IPS-NIHi11 (cell line): ENCODE results near the gene OR2A7.
"Not testable (repeated sequence)": the region's sequence is repeated elsewhere in the genome, so short reads cannot be mapped to it uniquely, and the experiment has no call there.

Source experiments
- DNase-seq: peaks from one replicate; pipeline ENCODE4 v3.0.0; 2012; ENCODE audit warnings: mixed read lengths, low spot score

OR2A7 gene

GRCh38 chr7:144252307-144252706 lies 12.3 kb downstream of the OR2A7 start:
- not testable (repeated sequence) for DNase-seq

DNA sequence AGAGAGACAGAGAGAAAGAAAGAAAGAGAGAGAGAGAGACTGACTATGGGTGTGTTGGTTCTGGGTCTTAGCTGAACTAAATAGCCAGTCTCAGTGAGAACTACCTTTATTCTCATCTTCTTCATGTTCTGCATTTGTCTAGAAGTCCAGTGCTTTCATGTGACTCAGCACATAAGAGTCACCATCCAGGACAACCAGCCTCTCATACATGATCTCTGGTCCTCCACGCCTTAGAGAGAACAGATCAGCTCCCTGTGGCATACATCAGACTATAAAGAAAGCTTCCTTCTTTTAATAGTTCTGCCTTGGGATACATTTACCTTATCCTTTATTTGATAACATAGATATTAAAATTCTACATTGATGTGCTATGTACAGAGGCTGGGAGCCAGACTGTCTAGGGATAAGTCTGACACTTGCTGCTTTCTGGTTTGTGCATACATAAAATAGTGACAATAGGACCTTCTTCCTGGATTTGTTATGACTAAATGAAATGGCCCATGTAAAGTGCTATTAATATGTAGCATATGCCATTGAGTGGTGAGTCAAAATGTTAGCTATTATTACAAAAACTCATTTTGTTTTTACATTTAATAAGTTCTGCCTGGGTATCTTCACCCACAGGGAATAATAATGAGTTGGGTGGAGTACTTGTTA lies 16.8 kb downstream of the OR2A7 start:
- not testable (repeated sequence) for DNase-seq

GRCh38 chr7:144246967-144247366 lies 17.6 kb downstream of the OR2A7 start:
- not testable (repeated sequence) for DNase-seq

- DNase-seq = not testable (repeated sequence)
Measured at GRCh38 chr7:144245372-144245771, 19.2 kb downstream of the OR2A7 start.

DNA sequence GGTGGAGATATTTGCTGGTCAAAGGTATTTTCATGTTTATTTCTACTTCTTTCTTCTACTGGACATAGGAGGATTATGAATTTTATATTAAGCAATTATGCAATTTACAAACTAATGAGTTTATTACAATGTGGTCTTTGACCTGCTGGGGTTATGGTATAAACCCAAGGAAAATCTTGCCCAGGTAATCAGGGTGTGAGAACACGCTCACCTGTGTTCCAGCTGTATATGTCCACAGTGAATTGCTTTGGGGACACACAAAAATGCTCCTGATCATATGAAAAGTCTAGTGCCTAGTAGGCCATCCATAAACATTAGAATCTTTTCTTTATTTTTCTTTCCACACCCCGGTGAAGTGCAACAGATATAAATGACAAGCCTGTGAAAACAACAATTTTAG lies 25.2 kb downstream of the OR2A7 start, which contains the start of gene OR2A42:
Gene OR2A42, minus strand, starts transcription at position 241 of the 400 bp plus-strand sequence. CDS start 6,762 bp downstream, outside the sequence.
- DNase-seq = not testable (repeated sequence)

GRCh38 chr7:144238530-144239082 lies 26.0 kb downstream of the OR2A7 start:
- DNase-seq = not testable (repeated sequence)

DNA sequence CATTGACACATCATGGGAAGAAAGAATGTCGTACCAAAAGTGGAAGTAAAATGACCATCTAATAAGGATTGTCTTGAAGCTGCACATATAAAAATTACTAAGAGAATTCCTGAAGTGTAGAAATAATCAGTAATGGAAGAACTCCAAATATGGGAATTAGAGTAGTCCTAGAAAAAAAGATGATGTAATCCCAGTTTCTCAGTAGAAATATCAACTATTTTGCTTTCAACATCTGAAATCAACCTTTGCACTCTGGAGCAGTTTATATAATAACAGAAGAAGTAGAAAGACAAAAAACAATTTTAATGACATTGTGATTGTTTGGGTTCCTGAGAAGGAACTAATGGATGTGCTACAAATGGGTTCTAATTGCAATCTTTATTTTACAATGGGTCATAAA lies 31.6 kb downstream of the OR2A7 start:
- not testable (repeated sequence) for DNase-seq

DNA sequence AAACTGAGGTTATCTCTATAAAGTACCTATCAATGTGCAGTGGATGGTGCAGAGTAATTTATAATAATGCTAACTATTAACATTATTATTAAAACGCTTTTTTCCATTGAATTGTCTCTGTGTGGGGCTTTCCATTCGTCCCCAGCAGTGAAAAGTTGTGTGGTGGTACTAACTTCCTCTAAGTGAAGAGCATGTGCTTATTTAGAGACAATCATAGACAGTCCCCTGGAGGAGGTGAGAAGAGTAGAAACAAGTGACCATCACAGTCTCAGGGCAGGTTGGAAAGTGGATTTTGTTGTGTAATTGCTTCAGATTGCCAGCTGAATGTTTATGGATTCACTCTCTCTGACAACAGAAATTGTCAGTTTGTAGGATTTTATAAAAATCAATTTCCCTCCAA lies 33.6 kb downstream of the OR2A7 start:
- not testable (repeated sequence) for DNase-seq

DNA sequence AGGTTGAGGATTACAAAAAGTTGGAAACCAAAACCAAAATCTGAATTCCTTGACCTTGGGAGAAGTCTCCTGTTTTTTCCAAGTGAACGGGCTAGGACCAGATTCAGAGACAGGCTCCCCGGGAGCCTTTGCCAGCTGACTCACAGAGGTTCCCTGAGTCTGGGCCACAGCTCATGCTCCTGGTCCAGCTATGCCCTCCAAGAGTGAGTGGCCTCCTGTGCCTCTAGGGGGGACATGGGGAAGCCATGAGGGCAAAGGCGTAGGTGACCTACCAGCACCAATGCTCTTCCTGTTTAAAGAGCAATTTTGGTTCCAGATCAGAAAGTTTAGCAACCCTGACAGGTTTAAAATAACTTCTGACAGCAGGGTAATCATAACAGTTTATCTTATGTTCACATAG lies 35.8 kb downstream of the OR2A7 start:
- not testable (repeated sequence) for DNase-seq

DNA sequence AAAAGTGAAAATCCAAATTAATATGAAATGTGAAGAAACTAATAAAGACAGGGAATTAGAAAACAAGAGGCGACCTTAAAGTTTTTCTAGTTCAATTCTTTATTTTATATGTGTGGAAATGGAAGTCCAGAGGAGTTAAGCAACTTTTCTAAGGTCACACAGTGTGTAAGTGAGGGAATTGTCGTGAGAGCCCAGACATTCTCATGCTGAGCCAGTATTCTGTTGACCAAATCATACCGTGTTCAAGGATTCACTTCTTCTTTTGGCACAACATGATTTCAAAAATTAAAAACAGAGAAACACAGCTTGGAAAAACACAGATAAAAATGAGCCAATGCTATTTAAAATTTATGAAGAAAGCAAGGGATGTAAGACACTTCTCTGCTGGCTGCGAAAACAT lies 37.7 kb downstream of the OR2A7 start:
- not testable (repeated sequence) for DNase-seq

- not testable (repeated sequence) for DNase-seq
Measured at GRCh38 chr7:144223675-144224074, 40.9 kb downstream of the OR2A7 start.

DNA sequence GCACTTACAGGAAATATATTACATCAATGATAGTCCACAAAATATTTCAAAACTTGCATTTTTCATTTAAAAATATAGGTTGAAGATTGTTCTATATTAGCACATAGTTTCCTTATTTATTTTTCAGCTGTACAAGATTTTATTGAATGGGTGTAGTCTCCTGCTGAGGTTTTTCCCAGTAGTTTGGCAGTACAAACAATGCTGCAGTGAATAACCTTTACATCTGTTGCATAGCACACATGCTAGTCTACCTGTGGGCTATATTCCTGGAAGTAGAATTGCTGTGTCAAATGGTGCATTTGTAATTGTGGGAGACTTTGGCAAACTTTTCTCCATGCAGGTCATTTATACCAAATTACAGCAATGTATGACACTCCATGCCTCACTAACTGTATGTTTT lies 44.1 kb downstream of the OR2A7 start:
- DNase-seq = not testable (repeated sequence)

GRCh38 chr7:144219149-144219548 lies 45.4 kb downstream of the OR2A7 start:
- not testable (repeated sequence) for DNase-seq

DNA sequence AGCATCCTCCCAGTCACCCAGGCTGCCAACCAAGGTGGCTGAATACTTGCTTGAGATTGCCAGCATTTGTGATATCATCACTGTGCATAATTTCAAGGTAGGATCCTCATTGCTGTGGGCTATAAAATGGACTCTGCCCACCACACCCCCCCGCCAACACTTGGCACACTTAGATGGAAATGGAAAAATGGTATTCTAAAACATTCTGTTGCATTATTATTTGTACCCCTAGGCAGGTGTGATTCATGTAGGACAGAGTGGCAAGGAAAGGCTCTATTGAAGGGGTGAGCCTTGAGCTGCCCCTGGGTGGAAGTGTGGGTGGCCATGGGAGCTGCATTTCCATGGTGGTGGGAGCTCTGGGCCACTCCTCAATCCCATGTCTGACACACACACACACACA lies 46.0 kb downstream of the OR2A7 start:
- not testable (repeated sequence) for DNase-seq

GRCh38 chr7:144217200-144217599 lies 47.4 kb downstream of the OR2A7 start:
- not testable (repeated sequence) for DNase-seq
